OCI-LY1 (cell line): Measurements from ENCODE around the gene SLC22A3.

Experiments
- EZH2 ChIP-seq: fragments of 200-600 bp; sonication (generic), shearing (Covaris generic); IDR thresholded peaks from 2 replicates; pipeline ENCODE4 v1.8.0; 2017; ENCODE audit warnings: borderline replicate concordance, mixed run types, mild to moderate bottlenecking, antibody characterized with exemption, low read length, moderate library complexity, mixed read lengths
- TF ChIP-seq, protein P1 (sequence below): fragments of 200-600 bp; sonication (generic), shearing (Covaris generic); IDR thresholded peaks from 2 replicates; pipeline ENCODE4 v1.5.1; 2017; ENCODE audit warnings: mild to moderate bottlenecking, antibody characterized with exemption, low read length, moderate library complexity, mixed read lengths

- TF ChIP-seq, protein P1, sequence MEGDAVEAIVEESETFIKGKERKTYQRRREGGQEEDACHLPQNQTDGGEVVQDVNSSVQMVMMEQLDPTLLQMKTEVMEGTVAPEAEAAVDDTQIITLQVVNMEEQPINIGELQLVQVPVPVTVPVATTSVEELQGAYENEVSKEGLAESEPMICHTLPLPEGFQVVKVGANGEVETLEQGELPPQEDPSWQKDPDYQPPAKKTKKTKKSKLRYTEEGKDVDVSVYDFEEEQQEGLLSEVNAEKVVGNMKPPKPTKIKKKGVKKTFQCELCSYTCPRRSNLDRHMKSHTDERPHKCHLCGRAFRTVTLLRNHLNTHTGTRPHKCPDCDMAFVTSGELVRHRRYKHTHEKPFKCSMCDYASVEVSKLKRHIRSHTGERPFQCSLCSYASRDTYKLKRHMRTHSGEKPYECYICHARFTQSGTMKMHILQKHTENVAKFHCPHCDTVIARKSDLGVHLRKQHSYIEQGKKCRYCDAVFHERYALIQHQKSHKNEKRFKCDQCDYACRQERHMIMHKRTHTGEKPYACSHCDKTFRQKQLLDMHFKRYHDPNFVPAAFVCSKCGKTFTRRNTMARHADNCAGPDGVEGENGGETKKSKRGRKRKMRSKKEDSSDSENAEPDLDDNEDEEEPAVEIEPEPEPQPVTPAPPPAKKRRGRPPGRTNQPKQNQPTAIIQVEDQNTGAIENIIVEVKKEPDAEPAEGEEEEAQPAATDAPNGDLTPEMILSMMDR = no peak
- no peak for TF ChIP-seq EZH2
Measured at GRCh38 chr6:160331753-160332152, 16.4 kb upstream of the SLC22A3 start.
